Measurements from ENCODE around the gene CHST6.

DNA sequence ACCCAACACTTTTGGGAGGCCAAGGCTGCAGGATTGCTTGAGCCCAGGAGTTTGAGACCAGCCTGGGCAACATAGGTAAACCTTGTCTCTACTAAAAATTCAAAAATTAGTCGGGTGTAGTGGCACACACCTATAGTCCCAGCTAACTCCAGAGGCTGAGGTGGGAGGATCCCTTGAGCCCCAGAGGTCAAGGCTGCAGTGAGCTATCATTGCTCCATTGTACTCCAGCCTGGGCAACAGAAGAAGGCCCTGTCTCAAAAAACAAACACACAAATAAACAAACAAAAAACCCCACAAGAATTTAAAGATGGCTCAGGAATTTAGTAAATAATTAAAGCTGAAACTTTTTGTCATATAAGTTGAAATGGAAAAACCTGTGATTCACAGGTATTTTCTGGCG is 28.5 kb downstream of the CHST6 start:
- TF ChIP-seq, protein P1, sequence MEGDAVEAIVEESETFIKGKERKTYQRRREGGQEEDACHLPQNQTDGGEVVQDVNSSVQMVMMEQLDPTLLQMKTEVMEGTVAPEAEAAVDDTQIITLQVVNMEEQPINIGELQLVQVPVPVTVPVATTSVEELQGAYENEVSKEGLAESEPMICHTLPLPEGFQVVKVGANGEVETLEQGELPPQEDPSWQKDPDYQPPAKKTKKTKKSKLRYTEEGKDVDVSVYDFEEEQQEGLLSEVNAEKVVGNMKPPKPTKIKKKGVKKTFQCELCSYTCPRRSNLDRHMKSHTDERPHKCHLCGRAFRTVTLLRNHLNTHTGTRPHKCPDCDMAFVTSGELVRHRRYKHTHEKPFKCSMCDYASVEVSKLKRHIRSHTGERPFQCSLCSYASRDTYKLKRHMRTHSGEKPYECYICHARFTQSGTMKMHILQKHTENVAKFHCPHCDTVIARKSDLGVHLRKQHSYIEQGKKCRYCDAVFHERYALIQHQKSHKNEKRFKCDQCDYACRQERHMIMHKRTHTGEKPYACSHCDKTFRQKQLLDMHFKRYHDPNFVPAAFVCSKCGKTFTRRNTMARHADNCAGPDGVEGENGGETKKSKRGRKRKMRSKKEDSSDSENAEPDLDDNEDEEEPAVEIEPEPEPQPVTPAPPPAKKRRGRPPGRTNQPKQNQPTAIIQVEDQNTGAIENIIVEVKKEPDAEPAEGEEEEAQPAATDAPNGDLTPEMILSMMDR (IDR thresholded peaks at IDR 0.05; ENCODE audit: insufficient read depth, low read length) = no peak
- TF ChIP-seq POLR2AphosphoS5 (IDR thresholded peaks at IDR 0.05; ENCODE audit: low read depth) = no peak

Data from HL-60 (cell line).